ENCODE measurements around the gene IL26.
"Not testable (repeated sequence)": the region's sequence is repeated elsewhere in the genome, so short reads cannot be mapped to it uniquely, and the experiment has no call there.

IL26 gene

GRCh38 chr12:68239309-68239982, 13.8 kb upstream of the IL26 start:
- DNase-seq = no peak

GRCh38 chr12:68237619-68238018, 12.0 kb upstream of the IL26 start:
- no peak for DNase-seq

GRCh38 chr12:68237078-68237477, 11.5 kb upstream of the IL26 start:
- no peak for DNase-seq

- peak; percentile 75 for DNase-seq
Observed at GRCh38 chr12:68236421-68237059, 10.9 kb upstream of the IL26 start.

- no peak for DNase-seq
Observed at GRCh38 chr12:68235576-68235975, 10.0 kb upstream of the IL26 start.

GRCh38 chr12:68234140-68234539, 8.5 kb upstream of the IL26 start:
- no peak for DNase-seq

- no peak for DNase-seq
Observed at GRCh38 chr12:68233498-68233897, 7.9 kb upstream of the IL26 start.

GRCh38 chr12:68231691-68232090, 6.1 kb upstream of the IL26 start:
- DNase-seq = no peak

- DNase-seq = no peak
Observed at GRCh38 chr12:68231229-68231628, 5.6 kb upstream of the IL26 start.

GRCh38 chr12:68229956-68230355, 4.3 kb upstream of the IL26 start:
- DNase-seq = no peak

GRCh38 chr12:68227356-68227755, 1.7 kb upstream of the IL26 start:
- no peak for DNase-seq

GRCh38 chr12:68224613-68225285, 861 bp downstream of the IL26 start:
- no peak for DNase-seq

- DNase-seq = peak; percentile 83
Observed at GRCh38 chr12:68223067-68223747, 2.4 kb downstream of the IL26 start.

GRCh38 chr12:68222326-68222725, 3.3 kb downstream of the IL26 start:
- DNase-seq = no peak

- no peak for DNase-seq
Observed at GRCh38 chr12:68221497-68221896, 4.1 kb downstream of the IL26 start.

GRCh38 chr12:68210875-68211274, 14.7 kb downstream of the IL26 start:
- no peak for DNase-seq

GRCh38 chr12:68209048-68209728, 16.4 kb downstream of the IL26 start:
- DNase-seq = not testable (repeated sequence)

GRCh38 chr12:68207276-68207675, 18.3 kb downstream of the IL26 start:
- no peak for DNase-seq

- DNase-seq = no peak
Observed at GRCh38 chr12:68206446-68206845, 19.2 kb downstream of the IL26 start.

- peak; percentile 35 for DNase-seq
Observed at GRCh38 chr12:68203460-68203875, 22.1 kb downstream of the IL26 start.

GRCh38 chr12:68200854-68201253, 24.8 kb downstream of the IL26 start:
- no peak for DNase-seq

GRCh38 chr12:68199127-68199526, 26.5 kb downstream of the IL26 start:
- no peak for DNase-seq

GRCh38 chr12:68198507-68199086, 27.0 kb downstream of the IL26 start:
- peak; percentile 14 for DNase-seq
